Stomach (tissue), 4 donors: ENCODE measurements around the gene ZNF519.
"Not testable (repeated sequence)": the region's sequence is repeated elsewhere in the genome, so short reads cannot be mapped to it uniquely, and the experiment has no call there.

Source experiments
- EP300 ChIP-seq: sonication (generic); formaldehyde crosslinking; IDR thresholded peaks from one replicate; pipeline ENCODE4 v1.6.1; 2017; ENCODE audit warnings: antibody characterized with exemption
- POLR2A ChIP-seq, 4 donors: fragments of 450-650 bp; IDR thresholded peaks; one replicate each; pipeline ENCODE4 v1.6.1; 2016; ENCODE audit warnings: antibody characterized with exemption in 4 of 4, control low read depth in 2 of 4, mild to moderate bottlenecking in 1 of 4, moderate library complexity in 1 of 4
- POLR2AphosphoS5 ChIP-seq, 3 donors: sonication (generic); formaldehyde crosslinking; IDR thresholded peaks; one replicate each; pipeline ENCODE4 v1.6.1; 2016; ENCODE audit warnings: antibody characterized with exemption in 3 of 3
- TF ChIP-seq, protein P1 (sequence below), 7 experiments: fragments of 450-650 bp in 4 of 7; fragments of 200-600 bp in 3 of 7; sonication (generic) in 3 of 7; IDR thresholded peaks; one replicate each; pipeline ENCODE4 v1.5.1; 2016 to 2019; ENCODE audit warnings: antibody characterized with exemption in 7 of 7, control low read depth in 2 of 7, mild to moderate bottlenecking in 1 of 7

DNA sequence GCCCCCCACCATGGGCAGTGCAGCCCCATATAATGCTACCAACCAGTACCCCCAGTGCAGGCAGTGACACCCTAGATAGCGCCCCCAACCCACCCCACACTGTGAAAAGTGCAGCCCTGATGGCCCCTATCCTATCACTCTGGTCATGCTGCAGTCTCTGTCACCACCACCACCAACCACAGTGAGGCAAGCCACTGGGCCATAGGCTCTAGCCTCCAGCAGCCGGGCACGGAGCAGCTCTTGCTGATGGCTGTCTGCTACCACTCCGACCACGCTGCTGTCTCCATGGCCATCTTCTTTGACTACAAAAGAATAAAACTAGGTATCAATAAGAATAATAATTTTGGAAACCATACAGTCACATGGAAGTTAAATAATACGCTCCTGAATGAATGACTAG lies 43.2 kb upstream of the ZNF519 start:
- TF ChIP-seq, protein P1, sequence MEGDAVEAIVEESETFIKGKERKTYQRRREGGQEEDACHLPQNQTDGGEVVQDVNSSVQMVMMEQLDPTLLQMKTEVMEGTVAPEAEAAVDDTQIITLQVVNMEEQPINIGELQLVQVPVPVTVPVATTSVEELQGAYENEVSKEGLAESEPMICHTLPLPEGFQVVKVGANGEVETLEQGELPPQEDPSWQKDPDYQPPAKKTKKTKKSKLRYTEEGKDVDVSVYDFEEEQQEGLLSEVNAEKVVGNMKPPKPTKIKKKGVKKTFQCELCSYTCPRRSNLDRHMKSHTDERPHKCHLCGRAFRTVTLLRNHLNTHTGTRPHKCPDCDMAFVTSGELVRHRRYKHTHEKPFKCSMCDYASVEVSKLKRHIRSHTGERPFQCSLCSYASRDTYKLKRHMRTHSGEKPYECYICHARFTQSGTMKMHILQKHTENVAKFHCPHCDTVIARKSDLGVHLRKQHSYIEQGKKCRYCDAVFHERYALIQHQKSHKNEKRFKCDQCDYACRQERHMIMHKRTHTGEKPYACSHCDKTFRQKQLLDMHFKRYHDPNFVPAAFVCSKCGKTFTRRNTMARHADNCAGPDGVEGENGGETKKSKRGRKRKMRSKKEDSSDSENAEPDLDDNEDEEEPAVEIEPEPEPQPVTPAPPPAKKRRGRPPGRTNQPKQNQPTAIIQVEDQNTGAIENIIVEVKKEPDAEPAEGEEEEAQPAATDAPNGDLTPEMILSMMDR (IDR thresholded peaks at IDR 0.05), result not testable (repeated sequence)
- not testable (repeated sequence) for TF ChIP-seq POLR2AphosphoS5 (IDR thresholded peaks at IDR 0.05); POLR2A (IDR thresholded peaks at IDR 0.05); EP300
